HCT116 (cell line): Measurements from ENCODE around the gene LRRC9. TPM values are rescaled to one million over a fixed set of nuclear protein-coding genes. Genes with fewer than 3 reads are reported as not detected.

Experiments used
- ATAC-seq: fragments of 200-7000 bp; cut with Tn5 transposase; 2 replicates; pipeline ENCODE4 v1.9.1; 2020; ENCODE audit warnings: mild to moderate bottlenecking, moderate library complexity
- BruUV-seq: library from RNA; stranded (reverse); fragments of 400-500 nt; replicated peaks from 2 replicates; lab custom pipeline; 2021; lab: Mats Ljungman, UMichigan
- CTCF ChIA-PET: fragments of 300-600 bp; sonication (Branson Sonifier 250); formaldehyde crosslinking; loops from one replicate; lab custom pipeline; 2021; ENCODE audit warnings: antibody characterized with exemption; lab: Charles Lee
- POLR2A ChIA-PET: fragments of 300-600, 350-600 bp; sonication (Branson Sonifier 250); formaldehyde crosslinking; loops from one replicate; lab custom pipeline; 2021; ENCODE audit warnings: antibody characterized with exemption; lab: Charles Lee
- RAD21 ChIA-PET, 2 experiments: fragments of 300-600 bp; sonication (Branson Sonifier 250); formaldehyde crosslinking; loops; one replicate each; lab custom pipeline; 2023; ENCODE audit warnings: low total read pairs in 2 of 2; ENCODE audit not compliant: uncharacterized antibody in 2 of 2, unreplicated experiment in 2 of 2, low non-redundant PET in 1 of 2; lab: Charles Lee
- DNase-seq: peaks from one replicate; pipeline ENCODE4 v3.0.0-alpha.2; 2010; ENCODE audit warnings: low read depth, low spot score
- H2AFZ ChIP-seq: fragments of 200-600 bp; shearing (Covaris generic), sonication (generic); 2 replicates; pipeline ENCODE4 v1.6.1; 2017; ENCODE audit warnings: low read depth, mixed run types, mixed read lengths, antibody characterized with exemption, low read length; ENCODE audit not compliant: poor library complexity, severe bottlenecking
- H3K27ac ChIP-seq: 2 replicates; pipeline ENCODE4 v1.5.1; 2012; ENCODE audit warnings: low read depth, low read length
- H3K27me3 ChIP-seq: fragments of 200-600 bp; sonication (generic); 2 replicates; pipeline ENCODE4 v1.6.1; 2016; ENCODE audit warnings: mixed run types, low read length, mixed read lengths; ENCODE audit not compliant: insufficient read depth
- H3K36me3 ChIP-seq, 2 experiments: fragments of 200-500 bp in 1 of 2; fragments of 200-600 bp in 1 of 2; sonication (Bioruptor generic) in 1 of 2; sonication (generic) in 1 of 2; 2 replicates each; pipeline versions ENCODE4 v1.5.1 to v1.6.1; 2014 to 2016; ENCODE audit warnings: low read length in 2 of 2, inconsistent platforms in 1 of 2, mixed read lengths in 1 of 2, mixed run types in 1 of 2; ENCODE audit not compliant: insufficient read depth in 2 of 2, control insufficient read depth in 1 of 2
- H3K4me1 ChIP-seq, 2 experiments: fragments of 200-600 bp in 1 of 2; sonication (generic) in 1 of 2; 2 replicates each; pipeline versions ENCODE4 v1.5.1 to v1.6.1; 2012 to 2017; ENCODE audit warnings: low read length in 2 of 2, inconsistent platforms in 1 of 2, mild to moderate bottlenecking in 1 of 2, mixed read lengths in 1 of 2, mixed run types in 1 of 2, moderate library complexity in 1 of 2; ENCODE audit not compliant: insufficient read depth in 2 of 2, control insufficient read depth in 1 of 2
- H3K4me2 ChIP-seq: fragments of 200-600 bp; sonication (generic); 2 replicates; pipeline ENCODE4 v1.6.1; 2017; ENCODE audit warnings: mixed run types, low read length, mixed read lengths
- H3K4me3 ChIP-seq, 2 experiments: fragments of 200-600 bp in 1 of 2; sonication (generic) in 1 of 2; replicated peaks in 1 of 2; 2 replicates each; pipeline ENCODE4 v1.5.1; 2011 to 2016; ENCODE audit warnings: low read length in 2 of 2, control low read depth in 1 of 2, low read depth in 1 of 2, mild to moderate bottlenecking in 1 of 2, mixed read lengths in 1 of 2, mixed run types in 1 of 2
- H3K79me2 ChIP-seq: fragments of 200-600 bp; sonication (generic); 2 replicates; pipeline ENCODE4 v1.6.1; 2017; ENCODE audit warnings: mild to moderate bottlenecking, mixed run types, low read length, moderate library complexity, mixed read lengths; ENCODE audit not compliant: insufficient read depth
- H3K9ac ChIP-seq: fragments of 200-600 bp; sonication (generic); 2 replicates; pipeline ENCODE4 v1.6.1; 2016; ENCODE audit warnings: low read length, mixed read lengths
- H3K9me2 ChIP-seq: fragments of 200-600 bp; sonication (generic), shearing (Covaris generic); 2 replicates; pipeline ENCODE4 v1.6.1; 2017; ENCODE audit warnings: mixed run types, mild to moderate bottlenecking, moderate library complexity; ENCODE audit not compliant: insufficient read depth
- H3K9me3 ChIP-seq, 2 experiments: fragments of 200-500 bp in 1 of 2; fragments of 200-600 bp in 1 of 2; sonication (Bioruptor generic) in 1 of 2; sonication (generic) in 1 of 2; 2 replicates each; pipeline ENCODE4 v1.6.1; 2014 to 2017; ENCODE audit warnings: low read length in 2 of 2, mixed read lengths in 2 of 2, inconsistent platforms in 1 of 2, low read depth in 1 of 2, mild to moderate bottlenecking in 1 of 2, mixed run types in 1 of 2, moderate library complexity in 1 of 2; ENCODE audit not compliant: control insufficient read depth in 1 of 2, insufficient read depth in 1 of 2
- H4K20me1 ChIP-seq: fragments of 200-600 bp; sonication (generic), shearing (Covaris generic); 2 replicates; pipeline ENCODE4 v1.6.1; 2017; ENCODE audit warnings: mixed run types, mild to moderate bottlenecking, moderate library complexity; ENCODE audit not compliant: insufficient read depth
- CEBPB ChIP-seq: IDR thresholded peaks from 2 replicates; pipeline ENCODE4 v1.6.1; 2012; ENCODE audit warnings: low read depth
- EGR1 ChIP-seq: IDR thresholded peaks from 2 replicates; pipeline ENCODE4 v1.6.1; 2012; ENCODE audit warnings: low read depth
- ELF1 ChIP-seq: IDR thresholded peaks from 2 replicates; pipeline ENCODE4 v1.6.1; 2012; ENCODE audit warnings: low read depth, borderline replicate concordance
- EZH2 ChIP-seq: fragments of 200-600 bp; sonication (generic); IDR thresholded peaks from 2 replicates; pipeline ENCODE4 v1.6.1; 2017; ENCODE audit warnings: antibody characterized with exemption, mixed run types
- POLR2A ChIP-seq: IDR thresholded peaks from 2 replicates; pipeline ENCODE4 v1.7.0; 2011; ENCODE audit warnings: borderline replicate concordance; ENCODE audit not compliant: insufficient read depth, insufficient read length; ENCODE audit errors: extremely low read depth
- RAD21 ChIP-seq: IDR thresholded peaks from 2 replicates; pipeline ENCODE4 v1.6.1; 2012; ENCODE audit warnings: low read depth, mild to moderate bottlenecking
- SIN3A ChIP-seq: IDR thresholded peaks from 2 replicates; pipeline ENCODE4 v1.6.1; 2012; ENCODE audit warnings: low read depth
- SP1 ChIP-seq: IDR thresholded peaks from 2 replicates; pipeline ENCODE4 v1.6.1; 2012; ENCODE audit warnings: low read depth
- TCF7L2 ChIP-seq: IDR thresholded peaks from 2 replicates; pipeline ENCODE4 v1.7.0; 2011; ENCODE audit warnings: borderline replicate concordance, inconsistent platforms; ENCODE audit not compliant: insufficient read depth, insufficient read length; ENCODE audit errors: extremely low read depth
- YY1 ChIP-seq: IDR thresholded peaks from 2 replicates; pipeline ENCODE4 v1.6.1; 2011; ENCODE audit warnings: low read length, low read depth, moderate library complexity, mild to moderate bottlenecking; ENCODE audit not compliant: insufficient replicate concordance; ENCODE audit errors: extremely low read depth
- ZFX ChIP-seq: fragments of 450-650 bp; IDR thresholded peaks from 2 replicates; pipeline ENCODE4 v1.6.1; 2017
- intact Hi-C: fragments of 100-400 bp; cut with micrococcal nuclease; formaldehyde crosslinking; loops from 2 replicates; pipeline ENCODE4 v1.10.0; 2022
- total RNA-seq: library from RNA; stranded (reverse); gene quantifications from one replicate; pipeline ENCODE4 v1.2.1, GENCODE V29; 2021; ENCODE audit not compliant: unreplicated experiment
- TF ChIP-seq, protein P1 (sequence below): IDR thresholded peaks from 2 replicates; pipeline ENCODE4 v1.6.1; 2011; ENCODE audit warnings: mild to moderate bottlenecking, low read length, moderate library complexity; ENCODE audit not compliant: insufficient replicate concordance; ENCODE audit errors: extremely low read depth
- TF ChIP-seq, protein P2 (sequence below): IDR thresholded peaks from 2 replicates; pipeline ENCODE4 v1.6.1; 2012
- TF ChIP-seq, protein P3 (sequence below): IDR thresholded peaks from 2 replicates; pipeline ENCODE4 v1.6.1; 2012

Gene LRRC9
- total RNA-seq, 1 experiment from 2014 or later = not detected

GRCh38 chr14:60051721-60052221 is 131.8 kb downstream of the LRRC9 start:
- intact Hi-C loops = no loop called here
- H3K79me2 ChIP-seq = no peaks in the 10 kb centered on the region
- no peak for ATAC-seq
- no peak for DNase-seq
- POLR2A ChIA-PET = no interaction called here
- no peaks in the 10 kb centered on the region for H3K4me1 ChIP-seq
- H3K4me2 ChIP-seq = no peak overlapping the region
- no peak overlapping the region for H3K27ac ChIP-seq
- CTCF ChIA-PET = no interaction called here
- no peaks in the 10 kb centered on the region for H3K9me2 ChIP-seq
- no peaks in the 10 kb centered on the region for H3K9me3 ChIP-seq
- no peak overlapping the region for H3K4me3 ChIP-seq
- RAD21 ChIA-PET = no interaction called here
- H3K9ac ChIP-seq = no peak overlapping the region
- H3K36me3 ChIP-seq = no peaks in the 10 kb centered on the region
- TF ChIP-seq, protein P1, sequence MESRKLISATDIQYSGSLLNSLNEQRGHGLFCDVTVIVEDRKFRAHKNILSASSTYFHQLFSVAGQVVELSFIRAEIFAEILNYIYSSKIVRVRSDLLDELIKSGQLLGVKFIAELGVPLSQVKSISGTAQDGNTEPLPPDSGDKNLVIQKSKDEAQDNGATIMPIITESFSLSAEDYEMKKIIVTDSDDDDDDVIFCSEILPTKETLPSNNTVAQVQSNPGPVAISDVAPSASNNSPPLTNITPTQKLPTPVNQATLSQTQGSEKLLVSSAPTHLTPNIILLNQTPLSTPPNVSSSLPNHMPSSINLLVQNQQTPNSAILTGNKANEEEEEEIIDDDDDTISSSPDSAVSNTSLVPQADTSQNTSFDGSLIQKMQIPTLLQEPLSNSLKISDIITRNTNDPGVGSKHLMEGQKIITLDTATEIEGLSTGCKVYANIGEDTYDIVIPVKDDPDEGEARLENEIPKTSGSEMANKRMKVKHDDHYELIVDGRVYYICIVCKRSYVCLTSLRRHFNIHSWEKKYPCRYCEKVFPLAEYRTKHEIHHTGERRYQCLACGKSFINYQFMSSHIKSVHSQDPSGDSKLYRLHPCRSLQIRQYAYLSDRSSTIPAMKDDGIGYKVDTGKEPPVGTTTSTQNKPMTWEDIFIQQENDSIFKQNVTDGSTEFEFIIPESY = no peak
- TF ChIP-seq ELF1 = no peak
- TF ChIP-seq, protein P2, sequence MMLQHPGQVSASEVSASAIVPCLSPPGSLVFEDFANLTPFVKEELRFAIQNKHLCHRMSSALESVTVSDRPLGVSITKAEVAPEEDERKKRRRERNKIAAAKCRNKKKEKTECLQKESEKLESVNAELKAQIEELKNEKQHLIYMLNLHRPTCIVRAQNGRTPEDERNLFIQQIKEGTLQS = no peak
- TF ChIP-seq EGR1 = no peak
- no peak for TF ChIP-seq SP1
- no peak for TF ChIP-seq RAD21
- no peak for TF ChIP-seq EZH2
- TF ChIP-seq CEBPB = no peak
- no peak for TF ChIP-seq YY1
- TF ChIP-seq POLR2A = no peak
- no peak for TF ChIP-seq SIN3A
- TF ChIP-seq, protein P3, sequence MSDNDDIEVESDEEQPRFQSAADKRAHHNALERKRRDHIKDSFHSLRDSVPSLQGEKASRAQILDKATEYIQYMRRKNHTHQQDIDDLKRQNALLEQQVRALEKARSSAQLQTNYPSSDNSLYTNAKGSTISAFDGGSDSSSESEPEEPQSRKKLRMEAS = no peak
- TF ChIP-seq ZFX = no peak
- no peak for TF ChIP-seq TCF7L2
- TF ChIP-seq, all 23 proteins: peak for 0
- BruUV-seq = no TSS peak
- H3K27me3 ChIP-seq = no peaks in the 10 kb centered on the region
- no peaks in the 10 kb centered on the region for H4K20me1 ChIP-seq
- no peak overlapping the region for H2AFZ ChIP-seq
